Brain microvascular endothelial cell (primary cell): Measurements from ENCODE around the gene PHB1.
"Not testable (repeated sequence)": the region's sequence is repeated elsewhere in the genome, so short reads cannot be mapped to it uniquely, and the experiment has no call there.

Source experiments
- DNase-seq: peaks from one replicate; pipeline ENCODE4 v3.0.0-alpha.2; 2020
- H3K27ac ChIP-seq: fragments of 250-450 bp; sonication (Bioruptor Pico); 2 replicates; pipeline ENCODE4 v1.5.1; 2020; ENCODE audit warnings: mild to moderate bottlenecking, moderate library complexity
- H3K27me3 ChIP-seq: fragments of 250-450 bp; sonication (Bioruptor Pico); replicated peaks from 2 replicates; pipeline ENCODE4 v1.5.1; 2020; ENCODE audit warnings: mild to moderate bottlenecking
- H3K36me3 ChIP-seq: fragments of 250-450 bp; sonication (Bioruptor Pico); replicated peaks from 2 replicates; pipeline ENCODE4 v1.5.1; 2020; ENCODE audit warnings: mild to moderate bottlenecking
- H3K4me3 ChIP-seq: 2 replicates; pipeline ENCODE4 v1.5.1; 2011; ENCODE audit warnings: low read depth, mild to moderate bottlenecking, control low read depth, low read length, moderate library complexity
- CTCF ChIP-seq: IDR thresholded peaks from 2 replicates; pipeline ENCODE4 v1.5.1; 2011; ENCODE audit warnings: low read depth, mild to moderate bottlenecking, moderate library complexity, low read length, control low read depth, inconsistent platforms; ENCODE audit errors: missing control alignments
- in situ Hi-C: cut with HindIII; loops from 2 replicates; pipeline ENCODE4 v1.10.0; 2017; ENCODE audit warnings: low sequenced_read_pairs, low pct_ligation_motif_present

Gene PHB1

GRCh38 chr17:49434821-49435670 lies 20.4 kb upstream of the PHB1 start:
- Histone ChIP-seq H3K36me3 (no peaks in the 10 kb centered on the region), H3K27ac (no peak overlapping the region), H3K4me3 (no peak overlapping the region), H3K27me3 (peaks cover 14% of the 10 kb centered on the region)
- DNase-seq = peak; percentile 55
- in situ Hi-C loops = no loop called here
- peak; percentile 82 for TF ChIP-seq CTCF

GRCh38 chr17:49433000-49433694 lies 18.5 kb upstream of the PHB1 start:
- no peak for DNase-seq
- Histone ChIP-seq H3K4me3 (no peak overlapping the region), H3K27me3 (peaks cover 5% of the 10 kb centered on the region), H3K36me3 (no peaks in the 10 kb centered on the region), H3K27ac (no peak overlapping the region)
- in situ Hi-C loops = no loop called here
- TF ChIP-seq CTCF = no peak

- in situ Hi-C loops = no loop called here
- no peak overlapping the region for H3K27ac ChIP-seq
- no peaks in the 10 kb centered on the region for H3K27me3 ChIP-seq
- no peak for DNase-seq
- no peak overlapping the region for H3K4me3 ChIP-seq
- H3K36me3 ChIP-seq = no peaks in the 10 kb centered on the region
- TF ChIP-seq CTCF = no peak
Observed at GRCh38 chr17:49431743-49432142, 17.1 kb upstream of the PHB1 start.

- in situ Hi-C loops = no loop called here
- no peak for DNase-seq
- no peaks in the 10 kb centered on the region for H3K27me3 ChIP-seq
- H3K27ac ChIP-seq = no peak overlapping the region
- no peak for TF ChIP-seq CTCF
- no peak overlapping the region for H3K4me3 ChIP-seq
- no peaks in the 10 kb centered on the region for H3K36me3 ChIP-seq
Observed at GRCh38 chr17:49425004-49425286, 10.3 kb upstream of the PHB1 start.

- H3K27me3 ChIP-seq, H3K4me3 ChIP-seq, H3K36me3 ChIP-seq, in situ Hi-C loops, DNase-seq, H3K27ac ChIP-seq: not testable (repeated sequence)
Observed at GRCh38 chr17:49424276-49425003, 9.8 kb upstream of the PHB1 start.

- TF ChIP-seq CTCF = no peak
- no peak for DNase-seq
- Histone ChIP-seq H3K27me3 (no peaks in the 10 kb centered on the region), H3K27ac (no peak overlapping the region), H3K36me3 (no peaks in the 10 kb centered on the region), H3K4me3 (no peak overlapping the region)
- in situ Hi-C loops = no loop called here
Observed at GRCh38 chr17:49422714-49423113, 8.0 kb upstream of the PHB1 start.

GRCh38 chr17:49419761-49420160 lies 5.1 kb upstream of the PHB1 start:
- H3K36me3 ChIP-seq, H3K27me3 ChIP-seq, DNase-seq, in situ Hi-C loops, H3K4me3 ChIP-seq, H3K27ac ChIP-seq: not testable (repeated sequence)

- H3K27ac ChIP-seq, in situ Hi-C loops, H3K4me3 ChIP-seq, DNase-seq, H3K27me3 ChIP-seq, H3K36me3 ChIP-seq: not testable (repeated sequence)
Observed at GRCh38 chr17:49418754-49419740, 4.4 kb upstream of the PHB1 start.
